WI38 (cell line): Measurements from ENCODE around the gene SUDS3.

ENCODE experiments used
- H3K4me3 ChIP-seq: 2 replicates; pipeline ENCODE4 v1.5.1; 2011; ENCODE audit warnings: low read depth, mild to moderate bottlenecking, control low read depth, low read length
- CTCF ChIP-seq: IDR thresholded peaks from 2 replicates; pipeline ENCODE4 v1.5.1; 2012; ENCODE audit warnings: low read depth, mild to moderate bottlenecking, control low read depth, low read length

SUDS3 gene

GRCh38 chr12:118455327-118455726 is 79.0 kb downstream of the SUDS3 start:
- no peak overlapping the region for H3K4me3 ChIP-seq
- no peak for TF ChIP-seq CTCF

GRCh38 chr12:118456741-118457140 is 80.4 kb downstream of the SUDS3 start:
- H3K4me3 ChIP-seq, result no peak overlapping the region
- TF ChIP-seq CTCF, result no peak

GRCh38 chr12:118459110-118459509 is 82.8 kb downstream of the SUDS3 start:
- H3K4me3 ChIP-seq, result no peak overlapping the region
- TF ChIP-seq CTCF, result no peak

GRCh38 chr12:118463677-118464076 is 87.3 kb downstream of the SUDS3 start:
- no peak overlapping the region for H3K4me3 ChIP-seq
- TF ChIP-seq CTCF, result no peak

- no peak for TF ChIP-seq CTCF
- H3K4me3 ChIP-seq, result no peak overlapping the region
Measured at GRCh38 chr12:118465706-118466105, 89.4 kb downstream of the SUDS3 start.
